ENCODE data around the gene AK5.

The AK5 gene

DNA sequence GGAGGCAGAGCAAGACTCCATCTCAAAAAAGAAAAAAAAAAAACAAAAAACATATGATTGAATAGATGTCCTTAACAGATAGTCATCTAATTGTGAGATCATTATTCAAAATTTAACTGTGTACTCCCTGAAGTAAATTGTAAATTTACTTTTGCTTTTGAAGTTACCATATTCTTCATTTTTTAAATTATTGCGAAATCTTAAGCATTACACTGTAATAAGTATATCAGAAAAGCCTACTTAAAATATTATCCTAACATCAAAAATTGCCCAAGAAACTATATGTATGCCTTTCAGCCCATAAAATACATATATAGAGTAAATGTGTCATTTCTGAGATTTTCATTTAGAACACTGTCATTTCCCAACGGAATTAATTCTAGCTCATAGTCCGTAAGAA is 91.9 kb downstream of the AK5 start:
- H3K79me2 ChIP-seq (ENCODE audit: insufficient read depth, low read length), result no peaks in the 10 kb centered on the region
- no peaks in the 10 kb centered on the region for H3K36me3 ChIP-seq (ENCODE audit: low read length)
- TF ChIP-seq EZH2phosphoT487 (conservative IDR thresholded peaks at IDR 0.05; ENCODE audit: low read length), result no peak
- TF ChIP-seq, protein P1, sequence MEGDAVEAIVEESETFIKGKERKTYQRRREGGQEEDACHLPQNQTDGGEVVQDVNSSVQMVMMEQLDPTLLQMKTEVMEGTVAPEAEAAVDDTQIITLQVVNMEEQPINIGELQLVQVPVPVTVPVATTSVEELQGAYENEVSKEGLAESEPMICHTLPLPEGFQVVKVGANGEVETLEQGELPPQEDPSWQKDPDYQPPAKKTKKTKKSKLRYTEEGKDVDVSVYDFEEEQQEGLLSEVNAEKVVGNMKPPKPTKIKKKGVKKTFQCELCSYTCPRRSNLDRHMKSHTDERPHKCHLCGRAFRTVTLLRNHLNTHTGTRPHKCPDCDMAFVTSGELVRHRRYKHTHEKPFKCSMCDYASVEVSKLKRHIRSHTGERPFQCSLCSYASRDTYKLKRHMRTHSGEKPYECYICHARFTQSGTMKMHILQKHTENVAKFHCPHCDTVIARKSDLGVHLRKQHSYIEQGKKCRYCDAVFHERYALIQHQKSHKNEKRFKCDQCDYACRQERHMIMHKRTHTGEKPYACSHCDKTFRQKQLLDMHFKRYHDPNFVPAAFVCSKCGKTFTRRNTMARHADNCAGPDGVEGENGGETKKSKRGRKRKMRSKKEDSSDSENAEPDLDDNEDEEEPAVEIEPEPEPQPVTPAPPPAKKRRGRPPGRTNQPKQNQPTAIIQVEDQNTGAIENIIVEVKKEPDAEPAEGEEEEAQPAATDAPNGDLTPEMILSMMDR (IDR thresholded peaks at IDR 0.05; ENCODE audit: insufficient read depth, low read length, poor library complexity, severe bottlenecking), result no peak
- no peak overlapping the region for H2AFZ ChIP-seq (ENCODE audit: low read depth, low read length, severe bottlenecking)
- no peaks in the 10 kb centered on the region for H3K27me3 ChIP-seq (ENCODE audit: low read length)
- H3K9ac ChIP-seq (ENCODE audit: low read length), result no peak overlapping the region
- no peak overlapping the region for H3K27ac ChIP-seq (ENCODE audit: low read depth, low read length)
- no peaks in the 10 kb centered on the region for H4K20me1 ChIP-seq (ENCODE audit: low read depth, low read length)
- H3K4me3 ChIP-seq (ENCODE audit: insufficient read depth, low read length, poor library complexity, severe bottlenecking), result no peak overlapping the region
- no peaks in the 10 kb centered on the region for H3F3A ChIP-seq (ENCODE audit: insufficient read depth)
- H3K9me2 ChIP-seq (replicated peaks; ENCODE audit: insufficient read depth, low read length), result no peaks in the 10 kb centered on the region
- H3K9me3 ChIP-seq (ENCODE audit: insufficient read depth, low read length), result no peaks in the 10 kb centered on the region
- H3K4me2 ChIP-seq (ENCODE audit: low read depth, low read length, poor library complexity, severe bottlenecking), result no peak overlapping the region

DNA sequence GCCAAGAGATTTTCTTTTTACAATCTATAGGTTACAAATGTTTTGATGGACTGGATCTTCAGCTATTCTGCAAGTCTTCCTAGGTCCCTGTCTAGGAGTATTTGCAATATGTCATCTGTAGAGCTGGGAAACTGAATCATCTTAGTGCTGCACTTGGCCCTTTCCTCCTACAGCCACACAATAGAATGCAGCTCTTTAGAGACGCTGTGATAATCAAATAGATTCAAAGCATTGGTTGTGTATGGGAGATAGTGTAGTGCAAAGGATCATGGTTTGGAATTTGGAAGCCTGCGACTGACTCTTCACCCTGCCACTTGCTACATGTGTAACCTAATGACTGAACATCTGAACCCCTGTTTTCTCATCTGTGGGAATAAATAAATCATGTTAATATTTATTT is 93.7 kb downstream of the AK5 start:
- Histone ChIP-seq H3K4me3 (ENCODE audit: insufficient read depth, low read length, poor library complexity, severe bottlenecking) (no peak overlapping the region), H3F3A (ENCODE audit: insufficient read depth) (no peaks in the 10 kb centered on the region), H3K27ac (ENCODE audit: low read depth, low read length) (no peak overlapping the region), H3K9ac (ENCODE audit: low read length) (no peak overlapping the region), H3K4me2 (ENCODE audit: low read depth, low read length, poor library complexity, severe bottlenecking) (no peak overlapping the region), H3K36me3 (ENCODE audit: low read length) (no peaks in the 10 kb centered on the region), H2AFZ (ENCODE audit: low read depth, low read length, severe bottlenecking) (no peak overlapping the region), H3K27me3 (ENCODE audit: low read length) (no peaks in the 10 kb centered on the region), H4K20me1 (ENCODE audit: low read depth, low read length) (no peaks in the 10 kb centered on the region), H3K9me2 (replicated peaks; ENCODE audit: insufficient read depth, low read length) (no peaks in the 10 kb centered on the region), H3K79me2 (ENCODE audit: insufficient read depth, low read length) (no peaks in the 10 kb centered on the region), H3K9me3 (ENCODE audit: insufficient read depth, low read length) (no peaks in the 10 kb centered on the region)
- TF ChIP-seq EZH2phosphoT487 (conservative IDR thresholded peaks at IDR 0.05; ENCODE audit: low read length), result no peak
- TF ChIP-seq, protein P1 (IDR thresholded peaks at IDR 0.05; ENCODE audit: insufficient read depth, low read length, poor library complexity, severe bottlenecking), result no peak

DNA sequence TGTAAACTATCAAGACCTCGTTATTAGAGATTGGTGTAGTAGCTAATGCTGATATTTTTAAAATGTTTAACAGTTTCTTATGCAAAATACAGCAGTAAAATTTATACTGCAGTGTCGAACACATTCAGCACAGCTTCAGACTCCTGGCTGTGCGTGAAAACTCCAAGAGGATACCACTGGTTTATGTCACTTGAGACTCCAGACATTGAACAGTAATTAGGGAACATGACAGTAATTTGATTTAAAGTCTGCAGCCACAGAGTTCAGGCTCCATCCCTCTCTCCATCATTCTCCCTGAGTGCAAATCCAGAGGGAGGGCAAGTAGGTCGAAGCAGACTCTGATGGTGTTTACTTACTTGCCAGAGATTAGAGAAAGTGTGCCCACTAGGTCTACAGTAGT is 94.2 kb downstream of the AK5 start:
- Histone ChIP-seq H3K9ac (ENCODE audit: low read length) (no peak overlapping the region), H3K9me3 (ENCODE audit: insufficient read depth, low read length) (no peaks in the 10 kb centered on the region), H3K36me3 (ENCODE audit: low read length) (no peaks in the 10 kb centered on the region), H3K4me3 (ENCODE audit: insufficient read depth, low read length, poor library complexity, severe bottlenecking) (no peak overlapping the region), H2AFZ (ENCODE audit: low read depth, low read length, severe bottlenecking) (no peak overlapping the region), H3K79me2 (ENCODE audit: insufficient read depth, low read length) (no peaks in the 10 kb centered on the region), H3F3A (ENCODE audit: insufficient read depth) (no peaks in the 10 kb centered on the region), H3K27ac (ENCODE audit: low read depth, low read length) (no peak overlapping the region), H3K4me2 (ENCODE audit: low read depth, low read length, poor library complexity, severe bottlenecking) (no peak overlapping the region), H3K27me3 (ENCODE audit: low read length) (no peaks in the 10 kb centered on the region), H4K20me1 (ENCODE audit: low read depth, low read length) (no peaks in the 10 kb centered on the region), H3K9me2 (replicated peaks; ENCODE audit: insufficient read depth, low read length) (no peaks in the 10 kb centered on the region)
- TF ChIP-seq, protein P1 (IDR thresholded peaks at IDR 0.05; ENCODE audit: insufficient read depth, low read length, poor library complexity, severe bottlenecking), result no peak
- TF ChIP-seq EZH2phosphoT487 (conservative IDR thresholded peaks at IDR 0.05; ENCODE audit: low read length), result no peak
